ENCODE results near the gene VTI1A.

GRCh38 chr10:112812586-112812985 lies 365.6 kb downstream of the VTI1A start:
- no peak for TF ChIP-seq CTCF (IDR thresholded peaks at IDR 0.05)
- no peak for TF ChIP-seq POLR2A (IDR thresholded peaks at IDR 0.05)

Data from uterus (tissue), 2 donors.